Measurements from ENCODE around the gene CXCL11. TPM values are rescaled to one million over a fixed set of nuclear protein-coding genes. Genes with fewer than 3 reads are reported as not detected.

CXCL11 gene
- total RNA-seq, 1 experiment from 2014 or later: not detected

DNA sequence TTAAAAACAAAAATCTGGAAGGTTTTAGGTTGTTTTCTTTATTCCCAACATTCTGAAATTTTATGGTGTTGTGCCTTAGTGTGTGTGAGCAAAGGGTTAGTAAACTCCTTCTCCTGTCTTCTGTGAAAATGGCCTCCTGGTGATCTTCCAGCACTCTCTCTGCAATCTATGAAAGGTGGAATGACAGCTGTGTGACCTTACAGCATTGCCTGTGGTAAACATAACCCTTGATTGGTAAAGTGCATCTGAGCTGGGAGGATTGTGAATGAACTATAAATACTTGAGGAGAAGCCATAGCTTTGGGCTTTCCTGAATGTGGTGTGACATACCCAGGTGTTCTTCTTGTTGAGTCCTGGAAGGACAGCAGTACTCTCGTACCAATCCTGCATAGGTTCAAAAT, 48.7 kb upstream of the CXCL11 start:
- Histone ChIP-seq H3T11ph (ENCODE audit: low read length) (no peak overlapping the region), H4K20me1 (ENCODE audit: control insufficient read depth, insufficient read depth, insufficient read length) (no peaks in the 10 kb centered on the region), H4K91ac (ENCODE audit: insufficient read length, low read depth, low read length) (no peak overlapping the region), H2AK5ac (ENCODE audit: insufficient read length, low read length) (no peak overlapping the region), H3K9me3 (ENCODE audit: control insufficient read depth, low read depth, low read length) (no peaks in the 10 kb centered on the region), H2AFZ (ENCODE audit: low read length) (no peak overlapping the region), H4K8ac (replicated peaks; ENCODE audit: insufficient read length, low read depth, low read length) (no peak overlapping the region), H2BK5ac (ENCODE audit: insufficient read length, low read length) (no peak overlapping the region), H3K18ac (ENCODE audit: insufficient read length, low read depth, low read length) (no peak overlapping the region), H3K27ac (ENCODE audit: insufficient read length, low read depth, low read length) (no peak overlapping the region), H3K79me1 (ENCODE audit: insufficient read depth, low read depth, low read length, poor library complexity, severe bottlenecking) (no peaks in the 10 kb centered on the region), H3K14ac (ENCODE audit: insufficient read depth, low read length) (no peak overlapping the region), H3K4me2 (ENCODE audit: insufficient read depth, insufficient read length, low read length) (no peak overlapping the region), H3K23ac (ENCODE audit: insufficient read length, low read depth, low read length) (no peak overlapping the region), H3K9ac (ENCODE audit: extremely low read depth, insufficient read length, low read length) (no peak overlapping the region), H3K27me3 (ENCODE audit: insufficient read depth, low read length) (no peaks in the 10 kb centered on the region), H2BK20ac (ENCODE audit: low read depth, low read length, poor library complexity, severe bottlenecking) (no peak overlapping the region), H2BK15ac (ENCODE audit: low read depth, low read length) (no peak overlapping the region), H3K23me2 (ENCODE audit: insufficient read length, low read depth, low read length, poor library complexity, severe bottlenecking) (no peaks in the 10 kb centered on the region), H3K4me1 (ENCODE audit: insufficient read depth, low read length) (no peaks in the 10 kb centered on the region), H4K5ac (ENCODE audit: insufficient read length, low read depth, low read length) (no peak overlapping the region), H3K56ac (ENCODE audit: insufficient read length, low read depth, low read length) (no peak overlapping the region), H2BK12ac (ENCODE audit: insufficient read length, low read depth, low read length) (no peak overlapping the region), H3K79me2 (ENCODE audit: insufficient read depth, low read length) (no peaks in the 10 kb centered on the region), H2BK120ac (ENCODE audit: low read depth, low read length, poor library complexity, severe bottlenecking) (no peak overlapping the region), H3K4ac (ENCODE audit: low read depth, low read length) (no peak overlapping the region)
- no peak for TF ChIP-seq CTCF (conservative IDR thresholded peaks at IDR 0.05)
- no peaks in the 10 kb centered on the region for H3K9me3 Mint-ChIP-seq
- DNase-seq: no peak
- WGBS (ENCODE audit: extremely low coverage, insufficient read length, low lambda C conversion rate): no CpG with 5 or more reads among the region's 1 CpG
- peaks cover 10 to 11% of the 10 kb centered on the region in 2 experiments for H3K4me1 Mint-ChIP-seq
- H3K27me3 Mint-ChIP-seq (ENCODE audit: low read depth): no peaks in the 10 kb centered on the region; the same call in 1 of the 2 replicates
- no peak overlapping the region for H3K4me3 Mint-ChIP-seq
- no peaks in the 10 kb centered on the region for H3K36me3 Mint-ChIP-seq (ENCODE audit: insufficient read depth in 1 of 3, low read depth in 3 of 3)
- no peak overlapping the region for H3K27ac Mint-ChIP-seq
